Astrocyte (in vitro differentiated cells and primary cell): Measurements from ENCODE around the gene CLEC2B. TPM values are rescaled to one million over a fixed set of nuclear protein-coding genes. Genes with fewer than 3 reads are reported as not detected.

Experiments used
- DNase-seq: peaks from one replicate; pipeline ENCODE4 v3.0.0-alpha.2; 2010; ENCODE audit warnings: low read depth
- FAIRE-seq: peaks from 2 replicates; lab custom pipeline; 2011; peaks lifted over from hg19 to GRCh38; lab: Jason Lieb, UNC
- H2AFZ ChIP-seq: 2 replicates; pipeline ENCODE4 v1.6.0; 2012; ENCODE audit warnings: low read depth, low read length, inconsistent platforms
- H3K27ac ChIP-seq: 2 replicates; pipeline ENCODE4 v1.5.1; 2011; ENCODE audit warnings: low read depth, low read length, inconsistent platforms
- H3K27me3 ChIP-seq: 2 replicates; pipeline ENCODE4 v1.6.0; 2011; ENCODE audit warnings: low read length, inconsistent platforms; ENCODE audit not compliant: insufficient read depth
- H3K36me3 ChIP-seq: 2 replicates; pipeline ENCODE4 v1.5.1; 2011; ENCODE audit warnings: low read length, inconsistent platforms; ENCODE audit not compliant: insufficient read depth
- H3K4me1 ChIP-seq: 2 replicates; pipeline ENCODE4 v1.5.1; 2011; ENCODE audit warnings: low read length, inconsistent platforms; ENCODE audit not compliant: insufficient read depth
- H3K4me2 ChIP-seq: 2 replicates; pipeline ENCODE4 v1.6.0; 2012; ENCODE audit warnings: low read length, inconsistent platforms
- H3K4me3 ChIP-seq: 2 replicates; pipeline ENCODE4 v1.5.1; 2011; ENCODE audit warnings: low read depth, mild to moderate bottlenecking, low read length, inconsistent platforms; ENCODE audit not compliant: insufficient read depth
- H3K79me2 ChIP-seq: 2 replicates; pipeline ENCODE4 v1.6.0; 2012; ENCODE audit warnings: mild to moderate bottlenecking, low read length, inconsistent platforms; ENCODE audit not compliant: insufficient read depth
- H3K9ac ChIP-seq: 2 replicates; pipeline ENCODE4 v1.6.0; 2012; ENCODE audit warnings: mild to moderate bottlenecking, low read length, inconsistent platforms
- H3K9me3 ChIP-seq: 2 replicates; pipeline ENCODE4 v1.5.1; 2012; ENCODE audit warnings: low read depth, mild to moderate bottlenecking, low read length, inconsistent platforms; ENCODE audit not compliant: insufficient read depth
- H4K20me1 ChIP-seq: 2 replicates; pipeline ENCODE4 v1.6.0; 2012; ENCODE audit warnings: low read length, inconsistent platforms; ENCODE audit not compliant: insufficient read depth
- H3K27ac Mint-ChIP-seq: one replicate; pipeline ENCODE4 v1.8.0; 2021; ENCODE audit warnings: mild to moderate bottlenecking, mixed read lengths; ENCODE audit not compliant: unreplicated experiment
- H3K27me3 Mint-ChIP-seq: one replicate; pipeline ENCODE4 v1.8.0; 2021; ENCODE audit warnings: low read depth, mixed read lengths; ENCODE audit not compliant: unreplicated experiment
- H3K36me3 Mint-ChIP-seq: one replicate; pipeline ENCODE4 v1.8.0; 2021; ENCODE audit warnings: low read depth, mixed read lengths; ENCODE audit not compliant: unreplicated experiment
- H3K4me1 Mint-ChIP-seq: one replicate; pipeline ENCODE4 v1.8.0; 2021; ENCODE audit warnings: low read depth, mixed read lengths; ENCODE audit not compliant: unreplicated experiment
- H3K4me3 Mint-ChIP-seq: one replicate; pipeline ENCODE4 v1.8.0; 2021; ENCODE audit warnings: mild to moderate bottlenecking, moderate library complexity, mixed read lengths; ENCODE audit not compliant: unreplicated experiment
- H3K9me3 Mint-ChIP-seq: one replicate; pipeline ENCODE4 v1.8.0; 2021; ENCODE audit warnings: mild to moderate bottlenecking, mixed read lengths; ENCODE audit not compliant: unreplicated experiment
- EZH2 ChIP-seq: IDR thresholded peaks from 2 replicates; pipeline ENCODE4 v1.6.1; 2012; ENCODE audit warnings: mild to moderate bottlenecking, low read length, inconsistent platforms; ENCODE audit not compliant: insufficient read depth
- total RNA-seq: library from RNA; stranded (reverse); gene quantifications from 2 replicates; pipeline ENCODE4 v1.2.1, GENCODE V29; 2021
- TF ChIP-seq, protein P1 (sequence below): IDR thresholded peaks from 2 replicates; pipeline ENCODE4 v1.5.1; 2011; ENCODE audit warnings: low read depth, mild to moderate bottlenecking, inconsistent platforms, low read length, moderate library complexity; ENCODE audit not compliant: insufficient read depth

CLEC2B gene
- total RNA-seq, 1 donor from 2014 or later, result not detected

DNA sequence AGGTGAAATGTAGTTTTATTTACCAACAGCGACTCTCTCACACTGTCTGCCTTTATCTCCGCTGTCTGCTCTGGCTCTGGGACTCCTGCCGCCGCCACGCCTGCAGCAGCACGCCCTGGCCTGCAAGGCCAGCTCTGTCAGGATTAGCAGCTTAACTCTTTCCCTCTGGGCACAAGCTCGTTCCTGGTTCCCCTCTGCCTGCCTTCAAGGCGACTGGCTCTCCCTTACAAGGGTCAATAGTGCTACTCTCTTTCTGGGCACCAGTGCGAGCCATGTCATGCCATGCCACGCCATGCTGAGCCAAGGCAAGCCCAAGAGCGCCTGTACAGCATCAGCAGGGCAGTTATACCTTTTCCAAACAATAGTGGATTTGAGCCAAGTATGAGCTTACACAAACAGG, 3.6 kb upstream of the CLEC2B start:
- Mint-ChIP-seq H3K27ac (no peak overlapping the region), H3K27me3 (no peaks in the 10 kb centered on the region), H3K36me3 (no peaks in the 10 kb centered on the region), H3K4me3 (no peak overlapping the region), H3K9me3 (no peaks in the 10 kb centered on the region), H3K4me1 (peaks cover 4% of the 10 kb centered on the region)
- Histone ChIP-seq H3K4me3 (no peak overlapping the region), H3K9me3 (no peaks in the 10 kb centered on the region), H4K20me1 (no peaks in the 10 kb centered on the region), H3K4me2 (no peak overlapping the region), H3K4me1 (no peaks in the 10 kb centered on the region), H3K9ac (no peak overlapping the region), H3K27me3 (no peaks in the 10 kb centered on the region), H3K79me2 (no peaks in the 10 kb centered on the region), H2AFZ (no peak overlapping the region), H3K27ac (no peak overlapping the region), H3K36me3 (no peaks in the 10 kb centered on the region)
- FAIRE-seq, result no peak
- TF ChIP-seq, protein P1, sequence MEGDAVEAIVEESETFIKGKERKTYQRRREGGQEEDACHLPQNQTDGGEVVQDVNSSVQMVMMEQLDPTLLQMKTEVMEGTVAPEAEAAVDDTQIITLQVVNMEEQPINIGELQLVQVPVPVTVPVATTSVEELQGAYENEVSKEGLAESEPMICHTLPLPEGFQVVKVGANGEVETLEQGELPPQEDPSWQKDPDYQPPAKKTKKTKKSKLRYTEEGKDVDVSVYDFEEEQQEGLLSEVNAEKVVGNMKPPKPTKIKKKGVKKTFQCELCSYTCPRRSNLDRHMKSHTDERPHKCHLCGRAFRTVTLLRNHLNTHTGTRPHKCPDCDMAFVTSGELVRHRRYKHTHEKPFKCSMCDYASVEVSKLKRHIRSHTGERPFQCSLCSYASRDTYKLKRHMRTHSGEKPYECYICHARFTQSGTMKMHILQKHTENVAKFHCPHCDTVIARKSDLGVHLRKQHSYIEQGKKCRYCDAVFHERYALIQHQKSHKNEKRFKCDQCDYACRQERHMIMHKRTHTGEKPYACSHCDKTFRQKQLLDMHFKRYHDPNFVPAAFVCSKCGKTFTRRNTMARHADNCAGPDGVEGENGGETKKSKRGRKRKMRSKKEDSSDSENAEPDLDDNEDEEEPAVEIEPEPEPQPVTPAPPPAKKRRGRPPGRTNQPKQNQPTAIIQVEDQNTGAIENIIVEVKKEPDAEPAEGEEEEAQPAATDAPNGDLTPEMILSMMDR, result no peak
- TF ChIP-seq EZH2, result no peak
- DNase-seq, result no peak

- Histone ChIP-seq H3K36me3 (no peaks in the 10 kb centered on the region), H3K4me2 (no peak overlapping the region), H4K20me1 (no peaks in the 10 kb centered on the region), H3K27me3 (no peaks in the 10 kb centered on the region), H2AFZ (no peak overlapping the region), H3K9ac (no peak overlapping the region), H3K79me2 (no peaks in the 10 kb centered on the region), H3K27ac (no peak overlapping the region), H3K4me3 (no peak overlapping the region), H3K9me3 (no peaks in the 10 kb centered on the region), H3K4me1 (no peaks in the 10 kb centered on the region)
- TF ChIP-seq EZH2, result no peak
- TF ChIP-seq, protein P1, result no peak
- FAIRE-seq, result no peak
- Mint-ChIP-seq H3K4me1 (peaks cover 4% of the 10 kb centered on the region), H3K27ac (no peak overlapping the region), H3K9me3 (no peaks in the 10 kb centered on the region), H3K36me3 (no peaks in the 10 kb centered on the region), H3K27me3 (no peaks in the 10 kb centered on the region), H3K4me3 (no peak overlapping the region)
- DNase-seq, result no peak
Measured at GRCh38 chr12:9872162-9872561, 3.0 kb upstream of the CLEC2B start.

DNA sequence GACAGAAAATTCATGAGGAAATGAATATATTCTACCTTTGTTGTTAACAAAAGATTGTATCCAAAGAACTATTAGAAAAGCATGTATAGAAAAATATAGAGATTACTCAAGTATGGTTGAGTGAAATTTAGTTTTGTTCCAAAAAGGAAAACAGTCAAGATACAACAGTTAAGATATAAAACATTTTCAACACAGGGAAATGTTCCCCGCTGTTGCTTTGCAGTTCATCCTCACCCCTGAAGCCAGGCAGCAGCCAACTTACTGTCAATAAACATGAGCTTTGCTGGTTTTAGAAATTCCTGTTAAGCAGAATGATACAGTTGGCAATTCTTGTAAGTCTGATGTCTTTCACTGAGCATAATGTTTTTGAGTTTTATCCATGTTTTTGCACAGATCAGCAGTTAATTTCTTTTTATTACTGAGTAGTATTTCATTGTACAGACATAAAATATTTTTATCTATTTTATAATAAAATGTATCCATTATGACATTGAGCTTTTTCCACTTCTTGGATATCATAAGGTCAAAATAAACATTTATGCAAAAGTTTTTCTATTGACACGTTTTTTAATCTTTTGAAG, 1.2 kb upstream of the CLEC2B start:
- Histone ChIP-seq H3K79me2 (no peaks in the 10 kb centered on the region), H3K4me1 (no peaks in the 10 kb centered on the region), H3K4me3 (no peak overlapping the region), H3K4me2 (peak overlapping the region; percentile 83), H4K20me1 (no peaks in the 10 kb centered on the region), H3K27me3 (no peaks in the 10 kb centered on the region), H3K9me3 (no peaks in the 10 kb centered on the region), H3K9ac (peak overlapping the region; percentile 74), H3K36me3 (no peaks in the 10 kb centered on the region), H2AFZ (no peak overlapping the region), H3K27ac (no peak overlapping the region)
- H3K27me3 Mint-ChIP-seq, result no peaks in the 10 kb centered on the region
- no peaks in the 10 kb centered on the region for H3K9me3 Mint-ChIP-seq
- H3K36me3 Mint-ChIP-seq, result no peaks in the 10 kb centered on the region
- no peak for TF ChIP-seq EZH2
- TF ChIP-seq, protein P1, result no peak
- H3K4me3 Mint-ChIP-seq, result no peak overlapping the region
- no peak overlapping the region for H3K27ac Mint-ChIP-seq
- peaks cover 4% of the 10 kb centered on the region for H3K4me1 Mint-ChIP-seq
- peak; percentile 9 for FAIRE-seq
- DNase-seq, result no peak
